ENCODE data around the gene CHURC1. TPM values are rescaled to one million over a fixed set of nuclear protein-coding genes. Genes with fewer than 3 reads are reported as not detected.

The CHURC1 gene
- total and polyA plus RNA-seq, 2 of the 8 experiments (the other 6 are each of a cell fraction or from before 2014, with no cell fraction given): 50.2 to 59.3 TPM

GRCh38 chr14:64875350-64875749, 38.9 kb upstream of the CHURC1 start (continued):
- TF ChIP-seq USF2 (IDR thresholded peaks at IDR 0.05; ENCODE audit: low read length): no peak
